Trophoblast cell (in vitro differentiated cells and primary cell): ENCODE results near the gene SORL1.

Source experiments
- DNase-seq, 2 donors: peaks; one replicate each; pipeline ENCODE4 v3.0.0-alpha.2; 2016
- H2AFZ ChIP-seq: 2 replicates; pipeline ENCODE4 v1.6.1; 2013; ENCODE audit warnings: low read length, moderate library complexity, mild to moderate bottlenecking; ENCODE audit not compliant: insufficient read depth, poor library complexity
- H2AK5ac ChIP-seq: 2 replicates; pipeline ENCODE4 v1.6.1; 2013; ENCODE audit warnings: mild to moderate bottlenecking, low read length
- H2BK120ac ChIP-seq: 2 replicates; pipeline ENCODE4 v1.6.1; 2013; ENCODE audit warnings: low read length, mild to moderate bottlenecking, moderate library complexity; ENCODE audit not compliant: insufficient read depth, poor library complexity
- H2BK12ac ChIP-seq: 2 replicates; pipeline ENCODE4 v1.6.1; 2013; ENCODE audit warnings: mild to moderate bottlenecking, low read length, moderate library complexity
- H2BK5ac ChIP-seq: 2 replicates; pipeline ENCODE4 v1.6.1; 2013; ENCODE audit warnings: low read length, low read depth, moderate library complexity, mild to moderate bottlenecking; ENCODE audit not compliant: poor library complexity
- H3K14ac ChIP-seq: 2 replicates; pipeline ENCODE4 v1.6.1; 2013; ENCODE audit warnings: mild to moderate bottlenecking, low read length
- H3K18ac ChIP-seq: 2 replicates; pipeline ENCODE4 v1.6.1; 2013; ENCODE audit warnings: mild to moderate bottlenecking, low read length
- H3K23ac ChIP-seq: 2 replicates; pipeline ENCODE4 v1.6.1; 2013; ENCODE audit warnings: low read length
- H3K27ac ChIP-seq: 2 replicates; pipeline ENCODE4 v1.5.1; 2013; ENCODE audit warnings: low read depth, mild to moderate bottlenecking, inconsistent platforms, low read length, moderate library complexity
- H3K27me3 ChIP-seq: 2 replicates; pipeline ENCODE4 v1.6.1; 2013; ENCODE audit warnings: inconsistent platforms, mild to moderate bottlenecking, low read length, moderate library complexity; ENCODE audit not compliant: insufficient read depth
- H3K36me3 ChIP-seq, 2 experiments: 1 replicate in 1 of 2; 2 replicates in 1 of 2; pipeline ENCODE4 v1.6.1; 2013; ENCODE audit warnings: low read length in 2 of 2, mild to moderate bottlenecking in 2 of 2, moderate library complexity in 1 of 2; ENCODE audit not compliant: insufficient read depth in 2 of 2, control insufficient read depth in 1 of 2
- H3K4ac ChIP-seq: 2 replicates; pipeline ENCODE4 v1.6.1; 2013; ENCODE audit warnings: low read depth, mild to moderate bottlenecking, low read length, moderate library complexity
- H3K4me1 ChIP-seq, 2 experiments: 1 replicate in 1 of 2; 2 replicates in 1 of 2; pipeline ENCODE4 v1.6.1; 2013; ENCODE audit warnings: low read length in 2 of 2, mild to moderate bottlenecking in 2 of 2, moderate library complexity in 1 of 2; ENCODE audit not compliant: insufficient read depth in 2 of 2, control insufficient read depth in 1 of 2
- H3K4me2 ChIP-seq: 2 replicates; pipeline ENCODE4 v1.6.1; 2013; ENCODE audit warnings: inconsistent platforms, mild to moderate bottlenecking, low read length, moderate library complexity
- H3K4me3 ChIP-seq: 2 replicates; pipeline ENCODE4 v1.5.1; 2013; ENCODE audit warnings: mild to moderate bottlenecking, low read depth, low read length, inconsistent platforms
- H3K79me1 ChIP-seq: one replicate; pipeline ENCODE4 v1.6.1; 2013; ENCODE audit warnings: low read length
- H3K79me2 ChIP-seq: 2 replicates; pipeline ENCODE4 v1.6.1; 2013; ENCODE audit warnings: low read length, mild to moderate bottlenecking; ENCODE audit not compliant: control insufficient read depth, insufficient read depth, poor library complexity
- H3K9ac ChIP-seq: 2 replicates; pipeline ENCODE4 v1.6.1; 2013; ENCODE audit warnings: mild to moderate bottlenecking, low read length
- H3K9me3 ChIP-seq: 2 replicates; pipeline ENCODE4 v1.6.1; 2013; ENCODE audit warnings: low read depth, mild to moderate bottlenecking, control low read depth, inconsistent platforms, low read length; ENCODE audit not compliant: insufficient read depth
- H4K12ac ChIP-seq: 2 replicates; pipeline ENCODE4 v1.6.1; 2013; ENCODE audit warnings: low read depth, mild to moderate bottlenecking, low read length, moderate library complexity
- H4K8ac ChIP-seq: 2 replicates; pipeline ENCODE4 v1.6.1; 2013; ENCODE audit warnings: low read depth, mild to moderate bottlenecking, low read length, moderate library complexity
- H4K91ac ChIP-seq: one replicate; pipeline ENCODE4 v1.6.1; 2013; ENCODE audit warnings: low read depth, mild to moderate bottlenecking, low read length, moderate library complexity
- WGBS: extraction: QIAGEN DNeasy Blood & Tissue Kit; methylation state at CpG from one replicate; pipeline ENCODE4 v1.1.7; 2013; ENCODE audit warnings: missing lambda C conversion rate; ENCODE audit not compliant: insufficient read length, insufficient coverage; ENCODE audit errors: extremely low coverage; 5-methylcytosine and 5-hydroxymethylcytosine counted together

SORL1 gene

DNA sequence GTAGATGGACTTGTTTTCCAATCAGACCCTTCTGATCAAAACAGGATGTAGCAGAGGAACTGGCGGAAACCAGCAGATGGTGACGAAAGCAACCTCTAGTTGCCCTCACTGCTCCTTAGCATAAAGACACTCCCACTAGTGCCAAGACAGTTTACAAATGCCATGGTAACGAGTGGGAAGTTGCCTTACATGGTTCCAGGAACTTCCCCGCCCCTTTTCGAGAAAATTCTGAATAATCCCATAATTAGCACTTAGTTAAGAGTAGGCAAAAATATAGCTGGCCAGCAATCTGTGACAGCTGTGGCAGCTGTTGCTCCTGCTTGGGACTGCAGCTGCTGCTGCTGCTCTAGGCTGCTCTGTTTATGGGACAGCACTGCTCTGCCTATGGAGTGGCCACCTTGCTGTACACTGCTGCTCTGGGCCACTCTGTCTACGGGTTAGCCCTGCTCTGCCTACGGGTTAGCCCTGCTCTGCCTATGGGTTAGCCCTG, 33.4 kb upstream of the SORL1 start:
- Histone ChIP-seq H2AFZ (no peak overlapping the region), H2BK5ac (no peak overlapping the region), H3K4ac (no peak overlapping the region), H3K14ac (no peak overlapping the region), H4K91ac (no peak overlapping the region), H3K23ac (no peak overlapping the region), H3K9ac (no peak overlapping the region), H3K79me1 (no peaks in the 10 kb centered on the region), H3K9me3 (no peaks in the 10 kb centered on the region), H3K27ac (no peak overlapping the region), H3K79me2 (no peaks in the 10 kb centered on the region), H2AK5ac (no peak overlapping the region), H3K18ac (no peak overlapping the region), H3K4me3 (no peak overlapping the region), H3K36me3 (no peaks in the 10 kb centered on the region), H4K8ac (no peak overlapping the region), H3K4me2 (no peak overlapping the region), H3K4me1 (no peaks in the 10 kb centered on the region), H2BK120ac (no peak overlapping the region), H3K27me3 (no peaks in the 10 kb centered on the region), H4K12ac (no peak overlapping the region), H2BK12ac (no peak overlapping the region)
- peak in 1 of 2 donors; percentile 17 for DNase-seq
- no CpG with 5 or more reads among the region's 7 CpGs for WGBS

DNA sequence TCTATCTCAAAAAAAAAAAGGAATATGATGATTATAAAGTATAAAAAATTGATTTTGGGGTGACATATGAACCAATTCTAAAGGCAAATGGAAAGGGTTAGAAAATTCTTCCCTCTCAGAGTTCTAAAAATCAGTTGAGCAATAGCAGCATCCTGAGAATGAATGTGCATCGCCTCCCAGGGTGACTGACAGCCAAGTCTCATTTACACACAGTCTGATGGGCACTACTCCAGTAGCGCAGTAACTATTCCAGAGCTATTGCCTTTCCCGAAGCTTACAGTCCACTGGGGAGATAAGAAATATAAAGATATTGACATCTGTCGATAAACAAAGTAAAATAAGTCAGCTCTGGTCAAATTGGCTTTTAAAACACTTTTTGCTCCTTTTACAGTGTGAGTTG, 32.3 kb upstream of the SORL1 start:
- Histone ChIP-seq H3K14ac (no peak overlapping the region), H2BK12ac (no peak overlapping the region), H3K4me2 (no peak overlapping the region), H4K91ac (no peak overlapping the region), H4K12ac (no peak overlapping the region), H2BK5ac (no peak overlapping the region), H3K36me3 (no peaks in the 10 kb centered on the region), H3K4ac (no peak overlapping the region), H3K4me3 (no peak overlapping the region), H3K79me2 (no peaks in the 10 kb centered on the region), H3K9me3 (no peaks in the 10 kb centered on the region), H3K79me1 (no peaks in the 10 kb centered on the region), H3K27ac (no peak overlapping the region), H3K18ac (no peak overlapping the region), H4K8ac (no peak overlapping the region), H3K4me1 (no peaks in the 10 kb centered on the region), H2BK120ac (no peak overlapping the region), H2AFZ (no peak overlapping the region), H2AK5ac (no peak overlapping the region), H3K23ac (no peak overlapping the region), H3K27me3 (no peaks in the 10 kb centered on the region), H3K9ac (no peak overlapping the region)
- no peak for DNase-seq
- WGBS, result no CpG with 5 or more reads among the region's 4 CpGs

DNA sequence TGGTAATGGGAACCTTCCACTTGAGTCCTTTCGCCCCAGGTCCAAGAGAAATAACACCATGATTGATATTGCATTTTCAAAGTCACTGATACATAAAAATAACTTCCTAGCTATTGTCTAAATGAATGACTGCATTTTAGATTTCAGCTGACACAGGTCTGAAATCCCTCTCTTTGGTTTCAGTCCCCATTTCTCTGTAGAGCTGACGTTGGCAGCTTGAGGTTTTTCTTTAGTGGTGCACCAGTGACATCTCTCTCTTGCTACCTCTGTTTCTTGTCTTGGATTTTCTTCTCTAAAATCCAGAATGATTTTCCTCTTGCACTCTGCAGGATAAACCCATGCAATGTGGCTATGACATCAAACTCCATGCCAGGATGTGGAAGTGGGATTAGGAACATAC, 31.7 kb upstream of the SORL1 start:
- no CpG with 5 or more reads among the region's 2 CpGs for WGBS
- H4K12ac ChIP-seq, result no peak overlapping the region
- H3K4ac ChIP-seq, result no peak overlapping the region
- no peak overlapping the region for H2AFZ ChIP-seq
- H2BK5ac ChIP-seq, result no peak overlapping the region
- H3K14ac ChIP-seq, result no peak overlapping the region
- H3K4me2 ChIP-seq, result no peak overlapping the region
- no peak overlapping the region for H2AK5ac ChIP-seq
- H3K36me3 ChIP-seq, result no peaks in the 10 kb centered on the region
- H3K23ac ChIP-seq, result no peak overlapping the region
- no peak overlapping the region for H3K27ac ChIP-seq
- no peaks in the 10 kb centered on the region for H3K79me2 ChIP-seq
- no peak overlapping the region for H2BK12ac ChIP-seq
- no peak overlapping the region for H3K4me3 ChIP-seq
- H3K27me3 ChIP-seq, result no peaks in the 10 kb centered on the region
- no peak overlapping the region for H2BK120ac ChIP-seq
- no peak overlapping the region for H4K8ac ChIP-seq
- DNase-seq, result no peak
- no peaks in the 10 kb centered on the region for H3K79me1 ChIP-seq
- no peak overlapping the region for H3K9ac ChIP-seq
- no peak overlapping the region for H3K18ac ChIP-seq
- no peak overlapping the region for H4K91ac ChIP-seq
- H3K9me3 ChIP-seq, result no peaks in the 10 kb centered on the region
- H3K4me1 ChIP-seq, result no peaks in the 10 kb centered on the region

DNA sequence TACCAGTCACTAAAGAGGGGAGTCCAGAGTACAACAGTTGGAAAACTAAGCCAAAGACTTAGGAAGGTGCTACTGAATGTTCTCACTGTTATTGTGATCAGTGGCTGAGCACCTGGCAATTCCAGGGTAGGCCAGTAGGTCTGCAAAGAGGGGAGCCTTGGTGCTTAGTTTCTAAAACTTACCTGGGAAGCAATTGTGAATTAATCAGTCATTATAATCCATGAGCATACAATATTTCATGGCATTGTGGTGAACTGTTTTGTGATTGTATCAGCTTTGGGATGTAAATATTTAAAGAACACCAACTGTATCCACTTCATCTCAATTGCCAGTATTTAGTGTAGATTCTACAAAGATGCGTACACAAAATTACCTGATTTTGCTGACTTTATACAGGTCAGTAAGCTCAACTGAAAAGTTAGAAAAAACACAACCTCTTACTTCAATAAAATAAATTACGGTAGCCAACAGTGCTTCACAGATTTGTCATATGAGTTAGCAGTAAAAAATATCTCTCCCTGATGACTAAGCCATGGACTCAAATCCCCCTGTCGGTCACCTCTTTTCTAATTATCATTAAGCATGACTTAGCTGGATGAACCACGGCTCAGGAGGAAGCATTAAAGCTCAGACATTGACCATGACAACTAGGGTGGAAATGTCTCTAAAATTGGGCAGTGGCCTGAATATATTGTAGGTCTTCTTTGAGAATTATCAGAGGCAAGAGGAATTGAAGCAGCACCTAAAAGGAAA, 30.8 kb upstream of the SORL1 start:
- H3K27ac ChIP-seq, result no peak overlapping the region
- H3K4me3 ChIP-seq, result no peak overlapping the region
- H4K91ac ChIP-seq, result no peak overlapping the region
- H3K18ac ChIP-seq, result no peak overlapping the region
- no peaks in the 10 kb centered on the region for H3K9me3 ChIP-seq
- no peaks in the 10 kb centered on the region for H3K79me2 ChIP-seq
- no peak overlapping the region for H2AK5ac ChIP-seq
- H2BK5ac ChIP-seq, result no peak overlapping the region
- no peak overlapping the region for H2BK120ac ChIP-seq
- H3K4ac ChIP-seq, result no peak overlapping the region
- peak in 1 of 2 donors; percentile 3 for DNase-seq
- no peak overlapping the region for H4K8ac ChIP-seq
- WGBS, result no CpG with 5 or more reads among the region's 4 CpGs
- no peaks in the 10 kb centered on the region for H3K79me1 ChIP-seq
- no peaks in the 10 kb centered on the region for H3K27me3 ChIP-seq
- no peak overlapping the region for H2AFZ ChIP-seq
- H3K23ac ChIP-seq, result no peak overlapping the region
- no peak overlapping the region for H3K9ac ChIP-seq
- no peaks in the 10 kb centered on the region for H3K36me3 ChIP-seq
- H3K14ac ChIP-seq, result no peak overlapping the region
- no peak overlapping the region for H3K4me2 ChIP-seq
- no peak overlapping the region for H2BK12ac ChIP-seq
- H4K12ac ChIP-seq, result no peak overlapping the region
- no peaks in the 10 kb centered on the region for H3K4me1 ChIP-seq
